Body of pancreas (tissue), 4 donors: ENCODE data around the gene C1QTNF3. TPM values are rescaled to one million over a fixed set of nuclear protein-coding genes. Genes with fewer than 3 reads are reported as not detected.
A peak's percentile ranks its signal among the peaks of the same experiment; 100 is the strongest.

Experiments used
- ATAC-seq: fragments of 150-250 bp; one replicate; pipeline ENCODE4 v1.9.1; 2016
- DNase-seq, 4 donors: peaks; one replicate each; pipeline ENCODE4 v3.0.0-alpha.2; 2019
- H3K27ac ChIP-seq, 4 donors: fragments of 200-600 bp; sonication (generic); 1 replicate in 3 of 4; 2 replicates in 1 of 4; pipeline versions ENCODE4 v1.5.1 to v1.6.1; 2016 to 2019; ENCODE audit warnings: mild to moderate bottlenecking in 1 of 4, mixed read lengths in 1 of 4, moderate library complexity in 1 of 4
- H3K27me3 ChIP-seq, 2 donors: fragments of 200-600 bp; sonication (generic); one replicate each; pipeline ENCODE4 v1.6.0; 2016; ENCODE audit warnings: mild to moderate bottlenecking in 1 of 2
- H3K36me3 ChIP-seq, 2 donors: fragments of 200-600 bp; sonication (generic); replicated peaks in 1 of 2; 2 replicates each; pipeline ENCODE4 v1.5.1; 2016; ENCODE audit warnings: low read depth in 2 of 2; ENCODE audit not compliant: insufficient read depth in 1 of 2
- H3K4me1 ChIP-seq: fragments of 200-600 bp; sonication (generic); one replicate; pipeline ENCODE4 v1.6.0; 2016
- H3K4me3 ChIP-seq, 2 donors: fragments of 200-600 bp; sonication (generic); 1 replicate in 1 of 2; 2 replicates in 1 of 2; pipeline ENCODE4 v1.5.1; 2016 to 2019
- H3K9me3 ChIP-seq, 3 donors: fragments of 200-600 bp; sonication (generic); 1 replicate in 2 of 3; 2 replicates in 1 of 3; pipeline ENCODE4 v1.5.1; 2016
- POLR2A ChIP-seq, 3 donors: fragments of 450-650 bp; IDR thresholded peaks; one replicate each; pipeline ENCODE4 v1.6.1; 2016; ENCODE audit warnings: antibody characterized with exemption in 3 of 3, mild to moderate bottlenecking in 2 of 3
- WGBS, 2 donors: methylation state at CpG; one replicate each; pipeline ENCODE4 v1.1.5; 2017; 5-methylcytosine and 5-hydroxymethylcytosine counted together
- intact Hi-C: fragments of 100-400 bp; cut with DNase I; formaldehyde crosslinking; loops from one replicate; pipeline ENCODE4 v1.15.1; 2023
- total RNA-seq, 2 donors: library from RNA; depleted of rRNA; stranded (reverse); fragments of >200 nt; gene quantifications; one replicate each; pipeline ENCODE4 v1.1.0, GENCODE V29; 2016
- TF ChIP-seq, protein P1 (sequence below), 7 experiments: fragments of 450-650 bp in 4 of 7; fragments of 200-600 bp in 3 of 7; sonication (generic) in 3 of 7; IDR thresholded peaks; one replicate each; pipeline ENCODE4 v1.5.1; 2016 to 2019; ENCODE audit warnings: antibody characterized with exemption in 7 of 7

The C1QTNF3 gene
- total RNA-seq, 2 donors from 2014 or later = 0.99 to 8.3 TPM

DNA sequence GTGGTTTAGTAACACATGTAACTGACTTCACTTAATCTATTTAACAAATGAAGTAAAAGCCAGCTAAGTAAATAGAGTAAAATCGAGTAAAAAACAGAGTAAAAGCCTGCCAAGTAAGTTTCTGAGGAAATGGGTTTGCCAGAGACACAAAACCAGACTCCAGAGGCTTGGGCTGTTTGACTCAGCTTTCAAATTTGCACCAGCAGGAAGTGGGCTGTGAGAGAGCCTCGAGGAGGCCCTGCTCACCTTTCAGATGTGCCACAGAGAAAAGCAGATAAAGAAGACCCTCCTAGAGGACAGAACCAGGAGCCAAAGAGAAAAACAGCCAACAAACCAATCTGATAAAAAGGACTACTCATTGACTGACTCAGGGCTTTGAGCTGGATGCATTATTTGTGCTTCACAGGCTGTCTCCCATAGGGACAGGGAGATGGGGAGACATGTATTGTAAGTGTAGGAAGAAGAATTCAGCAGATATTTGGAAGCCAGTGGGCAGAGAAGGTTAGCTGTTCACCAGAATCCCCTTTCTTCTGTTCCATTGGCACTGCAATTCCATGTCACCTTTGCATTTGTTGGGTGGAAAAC lies 20.8 kb downstream of the C1QTNF3 start:
- H3K36me3 ChIP-seq = peaks cover 0 to 2% of the 10 kb centered on the region in 2 donors
- intact Hi-C loops = no loop called here

DNA sequence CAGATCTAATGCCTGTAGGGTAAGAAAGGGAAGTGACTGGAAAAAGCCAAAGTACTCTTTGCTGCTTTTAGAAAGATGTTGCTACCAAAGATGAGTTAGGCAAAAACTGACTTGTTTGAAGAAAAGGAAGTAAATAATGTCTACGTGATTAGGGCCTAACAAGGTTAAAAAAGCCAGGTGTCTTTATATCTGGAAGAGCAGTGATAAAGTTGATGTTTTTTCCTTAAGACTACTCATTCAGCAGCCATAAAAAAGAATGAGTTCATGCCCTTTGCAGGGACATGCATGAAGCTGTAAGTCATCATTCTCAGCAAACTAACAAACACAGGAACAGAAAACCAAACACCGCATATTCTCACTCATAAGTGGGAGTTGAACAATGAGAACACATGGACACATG lies 21.7 kb downstream of the C1QTNF3 start:
- H3K36me3 ChIP-seq = peaks cover 0 to 2% of the 10 kb centered on the region in 2 donors
- H3K4me1 ChIP-seq = peaks cover 17% of the 10 kb centered on the region
- intact Hi-C loops = no loop called here
- no peaks in the 10 kb centered on the region for H3K9me3 ChIP-seq
- TF ChIP-seq POLR2A (IDR thresholded peaks at IDR 0.05) = no peak
- TF ChIP-seq, protein P1, sequence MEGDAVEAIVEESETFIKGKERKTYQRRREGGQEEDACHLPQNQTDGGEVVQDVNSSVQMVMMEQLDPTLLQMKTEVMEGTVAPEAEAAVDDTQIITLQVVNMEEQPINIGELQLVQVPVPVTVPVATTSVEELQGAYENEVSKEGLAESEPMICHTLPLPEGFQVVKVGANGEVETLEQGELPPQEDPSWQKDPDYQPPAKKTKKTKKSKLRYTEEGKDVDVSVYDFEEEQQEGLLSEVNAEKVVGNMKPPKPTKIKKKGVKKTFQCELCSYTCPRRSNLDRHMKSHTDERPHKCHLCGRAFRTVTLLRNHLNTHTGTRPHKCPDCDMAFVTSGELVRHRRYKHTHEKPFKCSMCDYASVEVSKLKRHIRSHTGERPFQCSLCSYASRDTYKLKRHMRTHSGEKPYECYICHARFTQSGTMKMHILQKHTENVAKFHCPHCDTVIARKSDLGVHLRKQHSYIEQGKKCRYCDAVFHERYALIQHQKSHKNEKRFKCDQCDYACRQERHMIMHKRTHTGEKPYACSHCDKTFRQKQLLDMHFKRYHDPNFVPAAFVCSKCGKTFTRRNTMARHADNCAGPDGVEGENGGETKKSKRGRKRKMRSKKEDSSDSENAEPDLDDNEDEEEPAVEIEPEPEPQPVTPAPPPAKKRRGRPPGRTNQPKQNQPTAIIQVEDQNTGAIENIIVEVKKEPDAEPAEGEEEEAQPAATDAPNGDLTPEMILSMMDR (IDR thresholded peaks at IDR 0.05) = no peak
- no peaks in the 10 kb centered on the region for H3K27me3 ChIP-seq
- no peak overlapping the region for H3K4me3 ChIP-seq
- 63 to 68% methylated on average over 2 of the region's 2 CpGs for WGBS, 2 donors
- no peak overlapping the region for H3K27ac ChIP-seq
- no peak for ATAC-seq
- DNase-seq = no peak

More for the DNA sequence above, 20.8 kb downstream of the C1QTNF3 start:
- peak overlapping the region in 2 of 4 donors; percentile 9 to 31 for H3K27ac ChIP-seq
- DNase-seq (no peak), ATAC-seq (no peak)
- 11 to 13% methylated on average over 2 of the region's 2 CpGs for WGBS, 2 donors
- no peaks in the 10 kb centered on the region for H3K9me3 ChIP-seq
- no peaks in the 10 kb centered on the region for H3K27me3 ChIP-seq
- TF ChIP-seq, protein P1 (IDR thresholded peaks at IDR 0.05) = no peak
- no peak for TF ChIP-seq POLR2A (IDR thresholded peaks at IDR 0.05)
- no peak overlapping the region for H3K4me3 ChIP-seq
- H3K4me1 ChIP-seq = peaks cover 26% of the 10 kb centered on the region

DNA sequence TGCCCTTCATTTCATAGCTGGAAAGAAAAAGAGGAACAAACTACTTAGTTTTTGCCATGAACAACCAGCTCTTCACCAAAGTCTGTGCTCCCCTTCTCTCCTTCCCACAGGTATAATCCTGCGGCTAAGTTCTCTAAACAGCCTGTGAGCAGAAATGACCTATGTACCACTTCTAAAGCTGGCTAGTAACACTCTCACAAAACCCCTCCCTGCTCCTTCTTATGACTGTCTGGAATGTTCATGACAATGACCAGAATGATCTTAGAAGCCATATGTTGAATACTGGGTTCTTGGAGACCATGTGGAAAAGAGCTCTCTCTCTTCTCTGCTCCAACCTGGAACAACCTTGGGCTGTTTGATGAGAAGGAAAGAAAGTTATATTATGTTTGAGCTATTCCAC lies 22.3 kb downstream of the C1QTNF3 start:
- Histone ChIP-seq H3K4me3 (no peak overlapping the region), H3K36me3 (peaks cover 0 to 2% of the 10 kb centered on the region in 2 donors), H3K4me1 (peaks cover 11% of the 10 kb centered on the region), H3K9me3 (no peaks in the 10 kb centered on the region), H3K27me3 (no peaks in the 10 kb centered on the region), H3K27ac (no peak overlapping the region)
- no peak for ATAC-seq
- WGBS, 2 donors = 100% methylated on average over 1 of the region's 1 CpG
- TF ChIP-seq, protein P1 (IDR thresholded peaks at IDR 0.05) = no peak
- no peak for TF ChIP-seq POLR2A (IDR thresholded peaks at IDR 0.05)
- DNase-seq = no peak
- intact Hi-C loops = no loop called here

DNA sequence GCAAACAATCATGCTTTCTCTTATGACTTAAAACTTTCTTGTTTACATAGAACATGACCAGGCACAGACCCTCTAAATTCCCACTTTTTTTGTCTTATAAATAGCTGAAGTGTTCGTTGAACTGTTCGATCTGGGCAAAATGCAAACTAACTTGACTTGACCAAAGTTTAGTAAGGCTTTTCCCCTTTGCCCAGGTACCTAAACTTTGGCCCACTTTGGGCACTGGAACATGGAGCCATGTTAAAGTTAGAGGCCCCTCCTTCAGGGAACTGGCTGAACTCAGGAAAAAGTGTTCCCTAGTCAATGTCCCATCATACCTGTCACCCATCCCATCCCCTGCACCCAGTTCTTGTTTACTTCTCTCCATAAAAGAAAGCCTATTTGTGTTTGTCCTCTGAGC lies 25.8 kb downstream of the C1QTNF3 start:
- WGBS, 2 donors = 92 to 95% methylated on average over 2 of the region's 2 CpGs
- ATAC-seq (no peak), DNase-seq (no peak)
- TF ChIP-seq POLR2A (IDR thresholded peaks at IDR 0.05) = no peak
- TF ChIP-seq, protein P1 (IDR thresholded peaks at IDR 0.05) = no peak
- Histone ChIP-seq H3K9me3 (no peaks in the 10 kb centered on the region), H3K36me3 (peaks cover 0 to 2% of the 10 kb centered on the region in 2 donors), H3K4me1 (peaks cover 6% of the 10 kb centered on the region), H3K27ac (no peak overlapping the region), H3K27me3 (no peaks in the 10 kb centered on the region), H3K4me3 (no peak overlapping the region)
- intact Hi-C loops = no loop called here

DNA sequence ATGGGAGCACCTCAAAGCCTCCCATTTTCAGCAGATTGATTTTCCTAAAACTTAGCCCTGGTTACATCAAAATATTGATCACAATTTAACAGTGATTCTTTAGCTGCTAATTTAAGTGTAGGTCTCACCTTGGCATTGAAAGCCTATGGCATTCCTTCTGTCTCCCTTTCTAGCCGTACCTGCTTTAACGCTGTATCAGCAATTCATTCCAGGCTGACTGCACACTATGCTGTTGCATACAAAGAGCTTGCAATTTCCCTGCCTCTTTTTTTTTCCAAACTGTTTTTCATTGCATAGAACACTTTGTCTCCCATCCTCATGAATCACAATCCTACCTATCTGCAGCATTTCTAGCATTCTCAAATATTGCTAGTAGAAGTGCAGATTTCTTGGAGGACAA lies 26.3 kb downstream of the C1QTNF3 start:
- intact Hi-C loops = no loop called here
- 91 to 94% methylated on average over 2 of the region's 2 CpGs for WGBS, 2 donors
- Histone ChIP-seq H3K27me3 (no peaks in the 10 kb centered on the region), H3K9me3 (no peaks in the 10 kb centered on the region), H3K36me3 (peaks cover 0 to 2% of the 10 kb centered on the region in 2 donors), H3K27ac (no peak overlapping the region), H3K4me1 (peaks cover 4% of the 10 kb centered on the region), H3K4me3 (no peak overlapping the region)
- DNase-seq (no peak), ATAC-seq (no peak)
- TF ChIP-seq POLR2A (IDR thresholded peaks at IDR 0.05) = no peak
- TF ChIP-seq, protein P1 (IDR thresholded peaks at IDR 0.05) = no peak
